ENCODE data around the gene SCIN.

SCIN gene

GRCh38 chr7:12588259-12588904, 17.9 kb downstream of the SCIN start:
- H3K9me3 ChIP-seq (ENCODE audit: control insufficient read depth in 1 of 2, low read length in 2 of 2), result no peaks in the 10 kb centered on the region
- no peaks in the 10 kb centered on the region for H3K27me3 ChIP-seq (ENCODE audit: low read depth, low read length)
- no peak overlapping the region for H3K4me3 ChIP-seq (ENCODE audit: low read depth in 1 of 2, low read length in 2 of 2)
- H3K27ac ChIP-seq (ENCODE audit: low read length), result no peak overlapping the region
- no peaks in the 10 kb centered on the region for H3K36me3 ChIP-seq (ENCODE audit: control insufficient read depth in 1 of 2, insufficient read depth in 2 of 2, low read length in 2 of 2)
- H3K4me1 ChIP-seq (ENCODE audit: control insufficient read depth in 1 of 2, insufficient read depth in 2 of 2, low read length in 2 of 2), result no peaks in the 10 kb centered on the region

GRCh38 chr7:12590559-12590958, 20.0 kb downstream of the SCIN start:
- Histone ChIP-seq H3K27ac (ENCODE audit: low read length) (no peak overlapping the region), H3K4me3 (ENCODE audit: low read depth in 1 of 2, low read length in 2 of 2) (no peak overlapping the region), H3K4me1 (ENCODE audit: control insufficient read depth in 1 of 2, insufficient read depth in 2 of 2, low read length in 2 of 2) (no peaks in the 10 kb centered on the region), H3K27me3 (ENCODE audit: low read depth, low read length) (no peaks in the 10 kb centered on the region), H3K36me3 (ENCODE audit: control insufficient read depth in 1 of 2, insufficient read depth in 2 of 2, low read length in 2 of 2) (no peaks in the 10 kb centered on the region), H3K9me3 (ENCODE audit: control insufficient read depth in 1 of 2, low read length in 2 of 2) (no peaks in the 10 kb centered on the region)

- H3K4me1 ChIP-seq (ENCODE audit: control insufficient read depth in 1 of 2, insufficient read depth in 2 of 2, low read length in 2 of 2), result no peaks in the 10 kb centered on the region
- H3K4me3 ChIP-seq (ENCODE audit: low read depth in 1 of 2, low read length in 2 of 2), result no peak overlapping the region
- no peaks in the 10 kb centered on the region for H3K9me3 ChIP-seq (ENCODE audit: control insufficient read depth in 1 of 2, low read length in 2 of 2)
- no peak overlapping the region for H3K27ac ChIP-seq (ENCODE audit: low read length)
- H3K27me3 ChIP-seq (ENCODE audit: low read depth, low read length), result no peaks in the 10 kb centered on the region
- H3K36me3 ChIP-seq (ENCODE audit: control insufficient read depth in 1 of 2, insufficient read depth in 2 of 2, low read length in 2 of 2), result no peaks in the 10 kb centered on the region
Observed at GRCh38 chr7:12594122-12594897, 23.8 kb downstream of the SCIN start.

- H3K36me3 ChIP-seq (ENCODE audit: control insufficient read depth in 1 of 2, insufficient read depth in 2 of 2, low read length in 2 of 2), result no peaks in the 10 kb centered on the region
- no peak overlapping the region for H3K4me3 ChIP-seq (ENCODE audit: low read depth in 1 of 2, low read length in 2 of 2)
- H3K27me3 ChIP-seq (ENCODE audit: low read depth, low read length), result no peaks in the 10 kb centered on the region
- no peak overlapping the region for H3K27ac ChIP-seq (ENCODE audit: low read length)
- no peaks in the 10 kb centered on the region for H3K9me3 ChIP-seq (ENCODE audit: control insufficient read depth in 1 of 2, low read length in 2 of 2)
- no peaks in the 10 kb centered on the region for H3K4me1 ChIP-seq (ENCODE audit: control insufficient read depth in 1 of 2, insufficient read depth in 2 of 2, low read length in 2 of 2)
Observed at GRCh38 chr7:12595148-12595547, 24.6 kb downstream of the SCIN start.

- H3K36me3 ChIP-seq (ENCODE audit: control insufficient read depth in 1 of 2, insufficient read depth in 2 of 2, low read length in 2 of 2), result no peaks in the 10 kb centered on the region
Observed at GRCh38 chr7:12596225-12596790, 25.8 kb downstream of the SCIN start.

DNA sequence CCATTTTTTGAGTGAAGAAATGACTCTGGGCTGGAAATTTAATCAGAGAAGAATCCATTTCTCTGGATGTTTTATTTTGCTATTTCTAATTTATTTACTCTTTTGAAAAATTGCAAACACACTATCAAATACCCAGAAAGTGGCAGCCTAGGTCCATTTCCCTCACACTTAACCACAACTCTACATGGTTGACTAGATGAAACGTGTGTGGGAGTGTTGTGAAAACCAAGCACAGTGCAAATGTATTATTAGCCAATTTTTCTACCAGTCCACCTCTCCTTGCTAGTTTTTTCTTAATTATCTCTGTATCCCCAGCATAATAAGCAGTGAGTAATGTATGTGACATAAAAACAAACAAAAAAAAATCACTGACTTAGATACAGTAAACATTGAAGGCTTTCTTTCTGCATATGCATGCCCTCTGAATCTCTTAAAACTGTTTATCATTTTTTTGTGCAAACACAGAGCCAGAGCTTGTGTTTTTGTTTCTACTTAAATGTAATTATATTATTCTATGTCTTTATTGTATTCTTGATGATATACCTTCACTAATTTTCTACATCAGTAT, 30.9 kb downstream of the SCIN start:
- Histone ChIP-seq H3K4me1 (ENCODE audit: control insufficient read depth in 1 of 2, insufficient read depth in 2 of 2, low read length in 2 of 2) (no peaks in the 10 kb centered on the region), H3K27ac (ENCODE audit: low read length) (no peak overlapping the region), H3K27me3 (ENCODE audit: low read depth, low read length) (no peaks in the 10 kb centered on the region), H3K4me3 (ENCODE audit: low read depth in 1 of 2, low read length in 2 of 2) (no peak overlapping the region), H3K36me3 (ENCODE audit: control insufficient read depth in 1 of 2, insufficient read depth in 2 of 2, low read length in 2 of 2) (no peaks in the 10 kb centered on the region), H3K9me3 (ENCODE audit: control insufficient read depth in 1 of 2, low read length in 2 of 2) (peaks cover 0 to 2% of the 10 kb centered on the region in 2 donors)

More at GRCh38 chr7:12596225-12596790, 25.8 kb downstream of the SCIN start:
- H3K9me3 ChIP-seq (ENCODE audit: control insufficient read depth in 1 of 2, low read length in 2 of 2), result no peaks in the 10 kb centered on the region
- H3K4me3 ChIP-seq (ENCODE audit: low read depth in 1 of 2, low read length in 2 of 2), result no peak overlapping the region
- no peak overlapping the region for H3K27ac ChIP-seq (ENCODE audit: low read length)
- no peaks in the 10 kb centered on the region for H3K4me1 ChIP-seq (ENCODE audit: control insufficient read depth in 1 of 2, insufficient read depth in 2 of 2, low read length in 2 of 2)
- no peaks in the 10 kb centered on the region for H3K27me3 ChIP-seq (ENCODE audit: low read depth, low read length)

DNA sequence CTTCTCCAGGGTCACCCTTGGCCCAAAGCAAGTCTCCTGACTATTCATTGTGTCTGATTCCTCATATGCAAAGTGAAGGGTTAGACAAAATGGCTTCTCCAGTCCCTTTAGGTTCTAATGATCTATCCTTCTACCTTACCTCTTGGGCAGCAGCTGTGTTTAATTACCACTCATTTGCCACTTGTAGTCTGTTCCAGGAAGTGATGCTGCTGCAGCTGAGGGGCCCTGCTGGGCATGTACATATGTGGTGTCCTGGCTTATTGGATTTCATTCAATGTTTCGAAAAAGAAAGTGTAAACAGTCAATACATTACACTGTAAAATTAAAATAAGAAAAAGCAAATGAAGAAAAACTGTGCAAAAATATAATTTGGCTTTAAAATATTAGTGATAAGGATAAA, 36.6 kb downstream of the SCIN start:
- H3K9me3 ChIP-seq (ENCODE audit: control insufficient read depth in 1 of 2, low read length in 2 of 2), result peaks cover 0 to 2% of the 10 kb centered on the region in 2 donors
- no peak overlapping the region for H3K27ac ChIP-seq (ENCODE audit: low read length)
- no peak overlapping the region for H3K4me3 ChIP-seq (ENCODE audit: low read depth in 1 of 2, low read length in 2 of 2)
- no peaks in the 10 kb centered on the region for H3K36me3 ChIP-seq (ENCODE audit: control insufficient read depth in 1 of 2, insufficient read depth in 2 of 2, low read length in 2 of 2)
- no peaks in the 10 kb centered on the region for H3K4me1 ChIP-seq (ENCODE audit: control insufficient read depth in 1 of 2, insufficient read depth in 2 of 2, low read length in 2 of 2)
- H3K27me3 ChIP-seq (ENCODE audit: low read depth, low read length), result no peaks in the 10 kb centered on the region

DNA sequence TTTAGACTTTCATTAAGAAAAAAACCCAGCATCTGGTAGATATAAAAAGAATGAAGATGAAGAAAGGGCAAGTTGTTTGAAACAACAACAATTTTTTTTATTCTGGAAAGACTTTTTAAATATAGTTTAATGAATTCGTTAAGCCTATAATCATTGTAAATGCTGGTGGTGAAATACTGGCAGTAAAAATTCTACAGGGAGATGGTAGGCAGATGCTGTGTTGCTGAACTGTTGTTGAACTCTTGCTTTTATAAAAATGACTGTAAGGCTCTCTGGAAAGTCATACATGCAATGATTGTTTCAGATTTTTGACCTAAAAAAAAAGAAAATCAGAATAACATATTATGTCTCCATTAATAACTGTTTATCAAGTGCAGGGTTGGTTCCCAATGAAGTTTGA, 39.0 kb downstream of the SCIN start:
- no peaks in the 10 kb centered on the region for H3K9me3 ChIP-seq (ENCODE audit: control insufficient read depth in 1 of 2, low read length in 2 of 2)
- H3K36me3 ChIP-seq (ENCODE audit: control insufficient read depth in 1 of 2, insufficient read depth in 2 of 2, low read length in 2 of 2), result no peaks in the 10 kb centered on the region
- H3K27ac ChIP-seq (ENCODE audit: low read length), result no peak overlapping the region
- H3K4me1 ChIP-seq (ENCODE audit: control insufficient read depth in 1 of 2, insufficient read depth in 2 of 2, low read length in 2 of 2), result no peaks in the 10 kb centered on the region
- H3K4me3 ChIP-seq (ENCODE audit: low read depth in 1 of 2, low read length in 2 of 2), result no peak overlapping the region
- no peaks in the 10 kb centered on the region for H3K27me3 ChIP-seq (ENCODE audit: low read depth, low read length)

DNA sequence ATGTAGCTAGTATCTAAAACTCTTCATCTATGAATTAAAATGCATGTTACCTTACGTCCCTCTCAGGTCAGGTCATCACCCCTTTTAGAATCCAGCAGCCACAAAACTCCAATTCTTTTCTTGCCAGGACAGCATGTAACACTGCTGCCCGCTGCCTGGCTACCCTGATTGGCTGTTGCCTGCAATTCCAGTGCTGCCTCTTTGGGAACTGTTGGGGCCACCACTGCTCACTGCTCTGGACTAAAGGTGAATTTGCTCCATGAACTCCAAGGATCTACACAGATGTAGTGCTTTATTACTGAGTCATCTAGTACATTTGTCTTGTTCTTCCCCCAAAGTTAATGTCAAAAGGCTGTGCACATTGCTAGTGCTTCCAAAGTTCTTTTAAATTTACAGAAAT, 40.4 kb downstream of the SCIN start:
- Histone ChIP-seq H3K9me3 (ENCODE audit: control insufficient read depth in 1 of 2, low read length in 2 of 2) (no peaks in the 10 kb centered on the region), H3K27ac (ENCODE audit: low read length) (no peak overlapping the region), H3K4me1 (ENCODE audit: control insufficient read depth in 1 of 2, insufficient read depth in 2 of 2, low read length in 2 of 2) (no peaks in the 10 kb centered on the region), H3K27me3 (ENCODE audit: low read depth, low read length) (no peaks in the 10 kb centered on the region), H3K4me3 (ENCODE audit: low read depth in 1 of 2, low read length in 2 of 2) (no peak overlapping the region), H3K36me3 (ENCODE audit: control insufficient read depth in 1 of 2, insufficient read depth in 2 of 2, low read length in 2 of 2) (no peaks in the 10 kb centered on the region)

GRCh38 chr7:12612622-12613021, 42.1 kb downstream of the SCIN start:
- Histone ChIP-seq H3K9me3 (ENCODE audit: control insufficient read depth in 1 of 2, low read length in 2 of 2) (no peaks in the 10 kb centered on the region), H3K4me3 (ENCODE audit: low read depth in 1 of 2, low read length in 2 of 2) (no peak overlapping the region), H3K27ac (ENCODE audit: low read length) (no peak overlapping the region), H3K27me3 (ENCODE audit: low read depth, low read length) (no peaks in the 10 kb centered on the region), H3K4me1 (ENCODE audit: control insufficient read depth in 1 of 2, insufficient read depth in 2 of 2, low read length in 2 of 2) (no peaks in the 10 kb centered on the region), H3K36me3 (ENCODE audit: control insufficient read depth in 1 of 2, insufficient read depth in 2 of 2, low read length in 2 of 2) (no peaks in the 10 kb centered on the region)

GRCh38 chr7:12619461-12620069, 49.0 kb downstream of the SCIN start:
- Histone ChIP-seq H3K36me3 (ENCODE audit: control insufficient read depth in 1 of 2, insufficient read depth in 2 of 2, low read length in 2 of 2) (no peaks in the 10 kb centered on the region), H3K9me3 (ENCODE audit: control insufficient read depth in 1 of 2, low read length in 2 of 2) (no peaks in the 10 kb centered on the region), H3K4me1 (ENCODE audit: control insufficient read depth in 1 of 2, insufficient read depth in 2 of 2, low read length in 2 of 2) (no peaks in the 10 kb centered on the region), H3K4me3 (ENCODE audit: low read depth in 1 of 2, low read length in 2 of 2) (no peak overlapping the region), H3K27me3 (ENCODE audit: low read depth, low read length) (no peaks in the 10 kb centered on the region), H3K27ac (ENCODE audit: low read length) (no peak overlapping the region)
